SHP77 treated with DMSO at 0.1 percent for 48 hours (cell line): ENCODE measurements around the gene TRMT112.

Source experiments
- DNase-seq: peaks from one replicate; lab custom pipeline; 2025; lab: John Stamatoyannopoulos, UW

TRMT112 gene

DNA sequence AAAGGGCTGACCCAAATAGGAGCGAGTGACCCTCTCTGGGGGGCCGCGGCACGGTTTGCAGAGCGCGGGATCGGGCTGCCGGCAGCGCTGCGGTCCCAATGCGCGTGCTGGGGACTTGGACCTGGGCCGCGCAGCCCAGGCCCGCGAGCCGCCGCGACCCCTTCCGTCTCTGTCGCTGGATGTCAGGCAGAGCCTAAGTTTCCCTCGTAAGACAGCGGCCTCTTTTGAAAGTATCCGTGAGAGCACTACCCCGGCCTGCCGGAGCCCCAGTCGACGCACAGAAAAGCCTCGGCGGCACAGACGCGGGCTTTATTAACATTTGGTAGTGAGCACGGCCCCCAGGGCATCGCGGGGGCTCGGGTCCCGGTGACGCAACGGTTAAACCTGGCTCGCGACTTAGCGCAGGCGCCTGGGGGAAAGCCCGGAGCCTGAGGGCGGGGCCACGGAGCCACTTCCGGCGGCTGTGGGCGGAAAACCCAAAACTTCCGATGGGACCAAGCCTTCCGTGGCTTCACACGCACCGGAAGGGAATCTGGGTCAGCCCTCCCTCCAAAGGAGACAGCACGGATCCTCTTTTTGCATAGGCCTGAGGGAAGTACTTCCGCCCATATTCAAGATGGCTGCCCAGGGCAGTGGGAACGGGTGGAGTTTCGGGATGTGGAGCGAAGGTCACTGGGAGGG lies 47.7 kb downstream of the TRMT112 start:
- peak; percentile 98 for DNase-seq

DNA sequence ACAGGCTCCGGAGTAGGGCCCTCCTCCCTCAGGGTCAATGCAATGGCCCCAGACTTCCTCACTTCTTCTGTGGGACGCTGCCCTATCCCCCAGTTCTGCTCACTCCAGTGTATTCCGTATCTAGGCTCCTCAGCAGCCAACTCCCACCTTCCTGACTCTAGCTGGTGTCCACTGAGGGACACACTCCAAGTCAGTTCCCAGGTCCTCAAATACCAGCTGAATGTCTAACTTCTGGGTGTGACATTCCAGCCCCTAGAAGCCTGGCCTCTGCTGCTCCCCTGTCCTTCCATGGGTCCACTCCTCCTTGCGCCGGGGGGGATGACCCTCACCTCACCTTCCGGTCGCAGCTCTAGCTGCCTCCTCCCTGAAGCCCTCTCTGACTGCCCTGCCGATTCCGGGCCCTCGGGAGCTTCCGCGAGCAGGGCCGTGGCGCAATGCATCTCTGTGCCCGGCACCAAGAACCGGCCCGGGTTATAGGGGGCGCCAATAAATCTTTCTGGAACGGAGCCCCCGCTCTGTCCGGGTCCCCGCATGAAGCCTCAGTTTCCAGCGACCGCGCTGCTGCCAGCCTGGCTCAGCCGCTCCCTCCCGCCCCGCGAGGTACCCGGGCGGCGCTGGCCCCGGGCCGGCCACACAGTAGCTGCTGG lies 48.3 kb downstream of the TRMT112 start:
- no peak for DNase-seq

DNA sequence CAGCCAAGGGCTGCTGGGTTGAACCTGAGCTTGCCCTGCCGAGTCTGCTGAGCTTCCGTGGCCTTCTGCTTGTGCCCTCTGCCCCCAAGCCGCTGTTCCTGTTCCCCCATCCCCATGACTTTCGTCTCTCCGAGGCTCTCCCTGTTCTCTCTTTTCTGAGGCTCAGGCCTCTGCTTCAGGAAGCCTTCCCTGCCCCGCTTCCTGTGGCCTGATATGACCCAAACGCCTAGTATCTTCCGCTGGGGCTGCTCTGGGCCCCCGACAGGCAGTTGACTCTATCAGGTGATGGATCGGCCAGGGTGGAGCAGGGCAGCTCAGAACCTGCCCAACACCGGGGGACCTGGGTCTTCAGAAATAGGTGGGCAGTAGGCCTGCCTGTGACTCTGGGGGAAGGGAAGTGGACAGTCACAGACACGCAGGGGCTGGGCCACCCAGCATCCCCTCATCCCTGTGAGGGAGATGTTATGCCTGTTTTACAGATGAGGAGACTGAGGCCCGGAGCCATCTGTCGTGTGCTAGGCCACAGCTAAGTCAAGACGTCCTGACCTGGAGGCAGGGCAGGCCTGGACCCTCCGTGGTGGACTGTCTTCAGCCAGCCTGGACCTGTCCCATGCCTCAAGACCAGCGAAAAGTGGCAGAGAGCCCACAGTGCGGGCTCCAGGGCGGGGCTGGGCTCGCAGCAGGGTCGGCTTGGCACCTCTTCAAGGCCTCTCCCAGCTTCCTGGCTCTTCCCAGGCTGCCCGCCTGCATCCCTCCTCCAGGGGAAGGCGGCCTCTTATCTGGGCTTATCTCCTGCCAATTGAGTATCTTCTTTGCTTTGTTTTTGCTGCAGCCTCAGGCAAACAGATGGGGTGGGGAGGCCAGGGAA lies 49.1 kb downstream of the TRMT112 start:
- DNase-seq = no peak

DNA sequence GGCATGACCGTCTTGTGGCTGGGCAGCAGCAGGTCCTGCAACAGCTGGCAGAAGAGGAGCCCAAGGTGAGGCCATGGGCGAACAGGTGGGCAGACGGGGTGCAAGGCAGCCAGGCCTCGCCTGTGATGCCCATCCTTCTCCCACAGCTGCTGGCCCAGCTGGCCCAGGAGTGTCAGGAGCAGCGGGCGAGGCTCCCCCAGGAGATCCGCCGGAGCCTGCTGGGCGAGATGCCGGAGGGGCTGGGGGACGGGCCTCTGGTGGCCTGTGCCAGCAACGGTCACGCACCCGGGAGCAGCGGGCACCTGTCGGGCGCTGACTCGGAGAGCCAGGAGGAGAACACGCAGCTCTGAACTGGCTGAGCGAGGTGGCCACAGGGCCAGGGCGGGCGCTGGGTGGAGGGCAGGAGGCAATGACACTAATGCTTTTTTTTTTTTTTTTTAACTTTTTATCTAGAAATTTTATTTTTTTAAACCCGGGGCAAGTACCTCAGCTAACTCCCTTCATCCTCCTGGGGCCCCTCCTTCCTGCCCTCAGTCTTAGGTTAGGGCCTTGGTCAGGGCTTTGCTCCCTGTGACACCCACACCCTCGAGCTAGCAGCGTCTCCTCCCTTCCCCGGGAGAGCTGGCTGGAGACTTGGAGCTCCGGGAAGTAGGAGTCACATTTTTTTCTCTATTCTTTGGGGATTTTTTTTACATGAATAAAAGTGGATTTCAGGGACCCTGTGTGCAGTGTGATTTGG lies 50.0 kb downstream of the TRMT112 start:
- no peak for DNase-seq
